ENCODE measurements around the gene FGFR4. TPM values are rescaled to one million over a fixed set of nuclear protein-coding genes. Genes with fewer than 3 reads are reported as not detected.

FGFR4 gene
- polyA plus RNA-seq, 1 donor (not counting 4 experiments of a cell fraction or from before 2014, with no cell fraction given), result 0.62 TPM

- TF ChIP-seq CTCF (optimal IDR thresholded peaks at IDR 0.05 in 1 of 3, IDR thresholded peaks at IDR 0.05 in 1 of 3, conservative IDR thresholded peaks at IDR 0.05 in 1 of 3; ENCODE audit: extremely low read depth in 1 of 3, insufficient read depth in 2 of 3, low read length in 3 of 3) (no peak), EZH2 (IDR thresholded peaks at IDR 0.05; ENCODE audit: low read length) (no peak)
- Histone ChIP-seq H3K9ac (ENCODE audit: control insufficient read depth, extremely low read depth, insufficient read depth, low read length) (no peak overlapping the region), H3K4me2 (ENCODE audit: control insufficient read depth, extremely low read depth, insufficient read depth, low read depth, low read length) (no peak overlapping the region), H3K27ac (ENCODE audit: control insufficient read depth, insufficient read depth, low read length) (no peak overlapping the region), H3K9me1 (ENCODE audit: control insufficient read depth, extremely low read depth, insufficient read depth, low read length) (no peaks in the 10 kb centered on the region), H3K4me3 (ENCODE audit: control insufficient read depth in 2 of 3, extremely low read depth in 1 of 3, insufficient read depth in 2 of 3, low read depth in 1 of 3, low read length in 3 of 3) (no peak overlapping the region), H3K9me3 (ENCODE audit: control insufficient read depth, low read depth, low read length) (no peaks in the 10 kb centered on the region), H3K4me1 (ENCODE audit: control insufficient read depth, extremely low read depth, insufficient read depth, low read length) (no peaks in the 10 kb centered on the region), H3K36me3 (ENCODE audit: control insufficient read depth in 2 of 2, extremely low read depth in 1 of 2, insufficient read depth in 2 of 2, low read length in 2 of 2) (no peaks in the 10 kb centered on the region), H3K27me3 (ENCODE audit: control insufficient read depth, extremely low read depth, insufficient read depth, low read length) (no peaks in the 10 kb centered on the region), H4K20me1 (ENCODE audit: control insufficient read depth, extremely low read depth, insufficient read depth, low read length) (no peaks in the 10 kb centered on the region), H2AFZ (ENCODE audit: control insufficient read depth, low read length) (no peak overlapping the region), H3K79me2 (ENCODE audit: control insufficient read depth, insufficient read depth, low read length) (no peaks in the 10 kb centered on the region)
- no peak for FAIRE-seq
- dilution Hi-C loops (cut with MboI; ENCODE audit: extremely low pct_ligation_motif_present, low sequenced_read_pairs), result no loop called here
- DNase-seq (ENCODE audit: low read depth, low spot score), result no peak
Observed at GRCh38 chr5:177092178-177093081, 5.7 kb downstream of the FGFR4 start.

GRCh38 chr5:177093082-177093712 is 6.5 kb downstream of the FGFR4 start:
- no peak overlapping the region for H3K4me3 ChIP-seq (ENCODE audit: control insufficient read depth in 2 of 3, extremely low read depth in 1 of 3, insufficient read depth in 2 of 3, low read depth in 1 of 3, low read length in 3 of 3)

More at GRCh38 chr5:177093082-177093712, 6.5 kb downstream of the FGFR4 start:
- dilution Hi-C loops (cut with MboI; ENCODE audit: extremely low pct_ligation_motif_present, low sequenced_read_pairs), result no loop called here
- TF ChIP-seq CTCF (optimal IDR thresholded peaks at IDR 0.05 in 1 of 3, IDR thresholded peaks at IDR 0.05 in 1 of 3, conservative IDR thresholded peaks at IDR 0.05 in 1 of 3; ENCODE audit: extremely low read depth in 1 of 3, insufficient read depth in 2 of 3, low read length in 3 of 3) (no peak), EZH2 (IDR thresholded peaks at IDR 0.05; ENCODE audit: low read length) (no peak)
- H3K27me3 ChIP-seq (ENCODE audit: control insufficient read depth, extremely low read depth, insufficient read depth, low read length), result no peaks in the 10 kb centered on the region
- H3K36me3 ChIP-seq (ENCODE audit: control insufficient read depth in 2 of 2, extremely low read depth in 1 of 2, insufficient read depth in 2 of 2, low read length in 2 of 2), result no peaks in the 10 kb centered on the region
- no peak overlapping the region for H3K4me2 ChIP-seq (ENCODE audit: control insufficient read depth, extremely low read depth, insufficient read depth, low read depth, low read length)
- no peaks in the 10 kb centered on the region for H4K20me1 ChIP-seq (ENCODE audit: control insufficient read depth, extremely low read depth, insufficient read depth, low read length)
- FAIRE-seq (no peak), DNase-seq (ENCODE audit: low read depth, low spot score) (no peak)
- H3K9me3 ChIP-seq (ENCODE audit: control insufficient read depth, low read depth, low read length), result no peaks in the 10 kb centered on the region
- H3K79me2 ChIP-seq (ENCODE audit: control insufficient read depth, insufficient read depth, low read length), result no peaks in the 10 kb centered on the region
- no peak overlapping the region for H3K27ac ChIP-seq (ENCODE audit: control insufficient read depth, insufficient read depth, low read length)
- no peak overlapping the region for H2AFZ ChIP-seq (ENCODE audit: control insufficient read depth, low read length)
- no peak overlapping the region for H3K9ac ChIP-seq (ENCODE audit: control insufficient read depth, extremely low read depth, insufficient read depth, low read length)
- H3K9me1 ChIP-seq (ENCODE audit: control insufficient read depth, extremely low read depth, insufficient read depth, low read length), result no peaks in the 10 kb centered on the region
- H3K4me1 ChIP-seq (ENCODE audit: control insufficient read depth, extremely low read depth, insufficient read depth, low read length), result no peaks in the 10 kb centered on the region
